ENCODE results near the gene KLHL6.

- no peak for TF ChIP-seq CTCF (IDR thresholded peaks at IDR 0.05)
- TF ChIP-seq SIN3A (IDR thresholded peaks at IDR 0.05; ENCODE audit: borderline replicate concordance, insufficient read depth, low read depth, low read length), result no peak
- no peak for TF ChIP-seq REST (IDR thresholded peaks at IDR 0.05; ENCODE audit: insufficient read depth in 1 of 2, low read depth in 2 of 2, low read length in 1 of 2)
- no peak for TF ChIP-seq POLR2AphosphoS5 (IDR thresholded peaks at IDR 0.05; ENCODE audit: low read depth, low read length)
- no peak for TF ChIP-seq TCF7L2 (IDR thresholded peaks at IDR 0.05; ENCODE audit: low read depth, low read length)
These were observed 116.8 kb downstream of the KLHL6 start for GRCh38 chr3:183438735-183439134.
